K562 (cell line): ENCODE measurements around the gene PRKG1. TPM values are rescaled to one million over a fixed set of nuclear protein-coding genes. Genes with fewer than 3 reads are reported as not detected.

ENCODE experiments used
- ATAC-seq: fragments of 200-7000 bp; cut with Tn5 transposase; 3 replicates; pipeline ENCODE4 v1.9.1; 2020; ENCODE audit warnings: moderate library complexity
- BruUV-seq: library from RNA; stranded (reverse); fragments of 400-500 nt; replicated peaks from 2 replicates; lab custom pipeline; 2021; lab: Mats Ljungman, UMichigan
- CTCF ChIA-PET: fragments of 300-600 bp; formaldehyde crosslinking; extraction: SDS; loops from one replicate; lab custom pipeline; 2021; ENCODE audit warnings: low intra/inter-chr PET ratio; lab: Yijun Ruan, JAX
- POLR2A ChIA-PET: fragments of 300-600, 350-650 bp; sonication (Branson Sonifier 250); formaldehyde crosslinking; extraction: SDS; loops from one replicate; lab custom pipeline; 2021; ENCODE audit warnings: antibody characterized with exemption, inconsistent platforms; lab: Yijun Ruan, JAX
- DNase-seq, 4 experiments: peaks; one replicate each; pipeline versions ENCODE4 v3.0.0 to v3.0.0-alpha.2; 2011 to 2018; ENCODE audit warnings: low spot score in 3 of 4, mixed read lengths in 3 of 4; ENCODE audit errors: extremely low read depth in 1 of 4
- FAIRE-seq: peaks from 2 replicates; lab custom pipeline; 2011; peaks lifted over from hg19 to GRCh38; lab: Jason Lieb, UNC
- H2AFZ ChIP-seq: 2 replicates; pipeline ENCODE4 v1.6.0; 2011; ENCODE audit warnings: low read depth, low read length, control low read depth, inconsistent platforms
- H3K27ac ChIP-seq: fragments of 200-600 bp; 3 replicates; pipeline ENCODE4 v1.8.0; 2011; ENCODE audit warnings: low read depth, mild to moderate bottlenecking, control low read depth, inconsistent platforms, low read length, moderate library complexity, mixed read lengths; ENCODE audit errors: extremely low read depth
- H3K27me3 ChIP-seq, 2 experiments: fragments of 300-600 bp in 1 of 2; 2 replicates in 1 of 2; 3 replicates in 1 of 2; pipeline versions ENCODE4 v1.6.0 to v1.8.0; 2011; ENCODE audit warnings: inconsistent platforms in 2 of 2, low read length in 2 of 2, mild to moderate bottlenecking in 1 of 2, mixed read lengths in 1 of 2, moderate library complexity in 1 of 2; ENCODE audit not compliant: control insufficient read depth in 2 of 2, insufficient read depth in 2 of 2
- H3K36me3 ChIP-seq: fragments of 300-600 bp; 3 replicates; pipeline ENCODE4 v1.8.0; 2011; ENCODE audit warnings: mild to moderate bottlenecking, low read length, inconsistent platforms; ENCODE audit not compliant: control insufficient read depth, insufficient read depth
- H3K4me1 ChIP-seq, 2 experiments: fragments of 200-600 bp in 1 of 2; replicated peaks in 1 of 2; 2 replicates in 1 of 2; 3 replicates in 1 of 2; pipeline versions ENCODE4 v1.5.1 to v1.8.0; 2011; ENCODE audit warnings: inconsistent platforms in 2 of 2, low read length in 2 of 2, mild to moderate bottlenecking in 1 of 2, mixed read lengths in 1 of 2, moderate library complexity in 1 of 2; ENCODE audit not compliant: control insufficient read depth in 2 of 2, insufficient read depth in 2 of 2
- H3K4me2 ChIP-seq: 2 replicates; pipeline ENCODE4 v1.6.1; 2011; ENCODE audit warnings: low read length, control low read depth, inconsistent platforms, mixed read lengths; ENCODE audit not compliant: insufficient read depth
- H3K4me3 ChIP-seq: fragments of 200-600 bp; sonication (generic), shearing (Covaris generic); 2 replicates; pipeline ENCODE4 v1.5.1; 2016; ENCODE audit warnings: control low read depth, inconsistent platforms
- H3K79me2 ChIP-seq: fragments of 200-600 bp; 3 replicates; pipeline ENCODE4 v1.8.0; 2011; ENCODE audit warnings: low read length, inconsistent platforms; ENCODE audit not compliant: control insufficient read depth, insufficient read depth
- H3K9ac ChIP-seq, 2 experiments: 2 replicates each; pipeline versions ENCODE4 v1.6.0 to v1.6.1; 2011; ENCODE audit warnings: low read depth in 2 of 2, low read length in 2 of 2, control low read depth in 1 of 2, inconsistent platforms in 1 of 2, mild to moderate bottlenecking in 1 of 2, mixed read lengths in 1 of 2; ENCODE audit not compliant: insufficient read depth in 1 of 2
- H3K9me1 ChIP-seq: one replicate; pipeline ENCODE4 v1.6.0; 2011; ENCODE audit warnings: inconsistent platforms, mild to moderate bottlenecking, low read length, moderate library complexity; ENCODE audit not compliant: control insufficient read depth, insufficient read depth
- H3K9me3 ChIP-seq: replicated peaks from 2 replicates; pipeline ENCODE4 v1.5.1; 2011; ENCODE audit warnings: low read depth, low read length, inconsistent platforms; ENCODE audit not compliant: control insufficient read depth, insufficient read depth
- H4K20me1 ChIP-seq: replicated peaks from 2 replicates; pipeline ENCODE4 v1.6.1; 2011; ENCODE audit warnings: low read length, inconsistent platforms, mixed read lengths; ENCODE audit not compliant: control insufficient read depth, insufficient read depth
- BRD4 ChIP-seq: fragments of 200-600 bp; sonication (generic); IDR thresholded peaks from 2 replicates; pipeline ENCODE4 v1.6.1; 2017; ENCODE audit warnings: inconsistent platforms
- CEBPB ChIP-seq: fragments of 450-650 bp; IDR thresholded peaks from 2 replicates; pipeline ENCODE4 v1.6.1; 2016; ENCODE audit warnings: missing genetic modification characterization, missing compliant biosample characterization
- CEBPG ChIP-seq, 3 experiments: fragments of 200-800 bp in 1 of 3; sonication (Bioruptor generic) in 1 of 3; sonication (generic) in 1 of 3; formaldehyde crosslinking in 1 of 3; IDR thresholded peaks in 2 of 3; conservative IDR thresholded peaks in 1 of 3; 2 replicates each; pipeline versions ENCODE4 v1.6.1 to v1.8.0; 2016 to 2022; ENCODE audit warnings: missing compliant biosample characterization in 2 of 3, missing genetic modification characterization in 2 of 3, mild to moderate bottlenecking in 1 of 3, missing genetic modification reagents in 1 of 3
- DDX20 ChIP-seq: fragments of 450-650 bp; IDR thresholded peaks from 2 replicates; pipeline ENCODE4 v1.6.1; 2016; ENCODE audit warnings: missing genetic modification characterization, low read depth, mild to moderate bottlenecking, missing compliant biosample characterization, moderate library complexity
- HIVEP1 ChIP-seq: fragments of 250-450 bp; sonication (Bioruptor Pico); IDR thresholded peaks from 2 replicates; pipeline ENCODE4 v1.4.0; 2020; ENCODE audit warnings: mild to moderate bottlenecking
- NR2C1 ChIP-seq, 2 experiments: fragments of 450-650 bp; IDR thresholded peaks; 2 replicates each; pipeline ENCODE4 v1.6.1; 2017; ENCODE audit warnings: mild to moderate bottlenecking in 2 of 2, antibody characterized with exemption in 1 of 2, inconsistent platforms in 1 of 2, missing compliant biosample characterization in 1 of 2, missing genetic modification characterization in 1 of 2
- SIN3B ChIP-seq: fragments of 450-650 bp; IDR thresholded peaks from 2 replicates; pipeline ENCODE4 v1.6.1; 2017; ENCODE audit warnings: low read depth, mild to moderate bottlenecking, moderate library complexity
- SREBF2 ChIP-seq: sonication (generic); formaldehyde crosslinking; IDR thresholded peaks from 2 replicates; pipeline ENCODE4 v1.4.0; 2020; ENCODE audit warnings: mild to moderate bottlenecking, missing genetic modification reagents
- TAF7 ChIP-seq: fragments of 450-650 bp; IDR thresholded peaks from 2 replicates; pipeline ENCODE4 v1.6.1; 2016; ENCODE audit warnings: missing genetic modification characterization, missing compliant biosample characterization
- TBP ChIP-seq: optimal IDR thresholded peaks from 2 replicates; pipeline ENCODE3; 2011; ENCODE audit warnings: low read depth, low read length, improper control_type of control experiment
- WGBS: fragments of 100-300 bp; shearing (Covaris generic); methylation state at CpG from one replicate; pipeline ENCODE4 v1.1.6; 2016; ENCODE audit warnings: low coverage, mixed read lengths; ENCODE audit not compliant: insufficient coverage; ENCODE audit errors: missing lambda C conversion rate; 5-methylcytosine and 5-hydroxymethylcytosine counted together
- in situ Hi-C: fragments of 300-500 bp; cut with MboI; formaldehyde crosslinking; loops from 4 replicates; pipeline ENCODE4 v1.15.0; 2018; ENCODE audit warnings: inconsistent platforms, mixed read lengths
- intact Hi-C: fragments of 100-400 bp; cut with micrococcal nuclease; formaldehyde crosslinking; loops from 2 replicates; pipeline ENCODE4 v1.14.2; 2022
- polyA plus RNA-seq, 8 experiments: library from polyadenylated mRNA; depleted of rRNA in 4 of 8; stranded (reverse) in 5 of 8; unstranded in 3 of 8; fragments of >200 nt; fragmentation: Nextera tagmentation in 2 of 8; fragmentation: Illumina TruSeq in 1 of 8; extraction: Ambion mirVana in 2 of 8; extraction: Trizol in 1 of 8; gene quantifications; 2 replicates each; pipeline versions ENCODE4 v1.2.1 to v1.2.3, GENCODE V29; 2011 to 2014; ENCODE audit warnings: inconsistent platforms in 1 of 8, missing spikeins in 1 of 8
- total RNA-seq, 7 experiments: library from RNA; depleted of rRNA in 6 of 7; stranded (reverse); fragments of >200 nt in 6 of 7; fragmentation: Illumina TruSeq in 2 of 7; extraction: Trizol in 2 of 7; gene quantifications; 2 replicates each; pipeline versions ENCODE4 v1.2.1 to v1.2.3, GENCODE V29; 2011 to 2021; ENCODE audit warnings: low replicate concordance in 1 of 7
- TF ChIP-seq, protein P1 (sequence below): fragments of 200-800 bp; sonication (Bioruptor generic); IDR thresholded peaks from 2 replicates; pipeline ENCODE4 v1.6.1; 2017; ENCODE audit warnings: missing genetic modification characterization, missing compliant biosample characterization

PRKG1 gene
- total and polyA plus RNA-seq, 9 of the 15 experiments (the other 6 are each of a cell fraction or from before 2014, with no cell fraction given), result 0.22 TPM; not detected in 8

DNA sequence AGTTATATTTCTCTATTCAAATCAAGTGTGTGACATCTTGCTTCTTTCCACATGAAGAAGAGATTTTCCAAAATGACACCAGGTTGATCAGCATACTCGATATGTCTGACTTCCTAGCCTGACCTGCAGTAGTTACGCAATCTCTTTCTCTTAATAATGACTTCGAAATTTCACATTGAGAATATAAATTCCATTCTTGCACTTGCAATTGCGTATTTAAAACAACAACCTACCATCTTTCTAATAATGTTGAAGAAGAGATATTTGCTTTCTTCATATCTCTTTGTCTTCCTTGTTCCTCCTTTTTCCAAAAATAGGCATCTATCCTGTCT is 348.8 kb downstream of the PRKG1 start:
- no peak for FAIRE-seq
- CTCF ChIA-PET, result no interaction called here

More for the DNA sequence above, 348.8 kb downstream of the PRKG1 start:
- Histone ChIP-seq H3K9me1 (no peaks in the 10 kb centered on the region), H4K20me1 (no peaks in the 10 kb centered on the region), H3K27ac (no peak overlapping the region)
- POLR2A ChIA-PET, result no interaction called here
- TF ChIP-seq HIVEP1 (no peak), CEBPG (CRISPR knock-in tag; IDR thresholded peaks at IDR 0.05) (no peak), CEBPG (tag; conservative IDR thresholded peaks at IDR 0.05 in 1 of 2, IDR thresholded peaks at IDR 0.05 in 1 of 2) (peak; percentile 51 to 91; a peak in 2 of 4 replicates), NR2C1 (IDR thresholded peaks at IDR 0.05) (no peak), NR2C1 (tag; IDR thresholded peaks at IDR 0.05) (no peak), BRD4 (no peak), SIN3B (no peak), CEBPB (peak; percentile 76), SREBF2 (CRISPR knock-in tag) (no peak), TBP (no peak), DDX20 (tag) (no peak), TAF7 (tag) (no peak)
- TF ChIP-seq, protein P1, sequence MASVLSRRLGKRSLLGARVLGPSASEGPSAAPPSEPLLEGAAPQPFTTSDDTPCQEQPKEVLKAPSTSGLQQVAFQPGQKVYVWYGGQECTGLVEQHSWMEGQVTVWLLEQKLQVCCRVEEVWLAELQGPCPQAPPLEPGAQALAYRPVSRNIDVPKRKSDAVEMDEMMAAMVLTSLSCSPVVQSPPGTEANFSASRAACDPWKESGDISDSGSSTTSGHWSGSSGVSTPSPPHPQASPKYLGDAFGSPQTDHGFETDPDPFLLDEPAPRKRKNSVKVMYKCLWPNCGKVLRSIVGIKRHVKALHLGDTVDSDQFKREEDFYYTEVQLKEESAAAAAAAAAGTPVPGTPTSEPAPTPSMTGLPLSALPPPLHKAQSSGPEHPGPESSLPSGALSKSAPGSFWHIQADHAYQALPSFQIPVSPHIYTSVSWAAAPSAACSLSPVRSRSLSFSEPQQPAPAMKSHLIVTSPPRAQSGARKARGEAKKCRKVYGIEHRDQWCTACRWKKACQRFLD, result no peak
- TF ChIP-seq, all 486 proteins: peak for 2
- H3K4me2 ChIP-seq, result no peak overlapping the region
- ATAC-seq (no peak), DNase-seq (no peak)
- in situ Hi-C loops (no loop called here), intact Hi-C loops (no loop called here)
- BruUV-seq, result no TSS peak
- under 1% methylated on average over 4 of the region's 4 CpGs for whole genome bisulfite sequencing
- no peak overlapping the region for H3K4me3 ChIP-seq
- peaks cover 2% of the 10 kb centered on the region; the same call in 1 of the 2 replicates for H3K9me3 ChIP-seq
- no peak overlapping the region for H2AFZ ChIP-seq
- no peaks in the 10 kb centered on the region for H3K27me3 ChIP-seq
- H3K79me2 ChIP-seq, result no peaks in the 10 kb centered on the region
- no peaks in the 10 kb centered on the region for H3K36me3 ChIP-seq
- no peak overlapping the region for H3K9ac ChIP-seq
- no peaks in the 10 kb centered on the region for H3K4me1 ChIP-seq
